IgD-negative memory B cell (primary cell): ENCODE measurements around the gene LRRC39. TPM values are rescaled to one million over a fixed set of nuclear protein-coding genes. Genes with fewer than 3 reads are reported as not detected.

ENCODE experiments used
- H3K27ac Mint-ChIP-seq, 3 donors: one replicate each; pipeline ENCODE4 v1.8.0; 2020 to 2022; ENCODE audit warnings: mild to moderate bottlenecking in 3 of 3, mixed read lengths in 3 of 3, moderate library complexity in 1 of 3
- H3K27me3 Mint-ChIP-seq: one replicate; pipeline ENCODE4 v1.8.0; 2021; ENCODE audit warnings: mixed read lengths
- H3K36me3 Mint-ChIP-seq: one replicate; pipeline ENCODE4 v1.8.0; 2020; ENCODE audit warnings: mild to moderate bottlenecking, mixed read lengths
- H3K4me1 Mint-ChIP-seq, 3 donors: one replicate each; pipeline ENCODE4 v1.8.0; 2020 to 2022; ENCODE audit warnings: mixed read lengths in 3 of 3, mild to moderate bottlenecking in 1 of 3
- H3K4me3 Mint-ChIP-seq, 4 donors: one replicate each; pipeline ENCODE4 v1.8.0; 2020 to 2022; ENCODE audit warnings: mild to moderate bottlenecking in 4 of 4, mixed read lengths in 4 of 4, moderate library complexity in 3 of 4
- H3K9me3 Mint-ChIP-seq, 3 donors: one replicate each; pipeline ENCODE4 v1.8.0; 2020 to 2021; ENCODE audit warnings: mixed read lengths in 3 of 3, mild to moderate bottlenecking in 1 of 3
- polyA plus RNA-seq: library from polyadenylated mRNA; unstranded; fragments of 300-500 nt; fragmentation: Illumina TruSeq; gene quantifications from one replicate; pipeline ENCODE4 v1.2.3, GENCODE V29; 2021

LRRC39 gene
- polyA plus RNA-seq, 1 donor from 2014 or later, result not detected

GRCh38 chr1:100177295-100178041 lies 588 bp downstream of the LRRC39 start:
- Mint-ChIP-seq H3K4me1 (no peaks in the 10 kb centered on the region), H3K4me3 (no peak overlapping the region), H3K27ac (no peak overlapping the region), H3K27me3 (no peaks in the 10 kb centered on the region), H3K9me3 (no peaks in the 10 kb centered on the region), H3K36me3 (peaks cover 3% of the 10 kb centered on the region)

GRCh38 chr1:100168051-100168450 lies 10.0 kb downstream of the LRRC39 start:
- H3K4me1 Mint-ChIP-seq, result no peaks in the 10 kb centered on the region
- H3K27me3 Mint-ChIP-seq, result no peaks in the 10 kb centered on the region
- H3K36me3 Mint-ChIP-seq, result no peaks in the 10 kb centered on the region
- no peaks in the 10 kb centered on the region for H3K9me3 Mint-ChIP-seq
- no peak overlapping the region for H3K27ac Mint-ChIP-seq
- no peak overlapping the region for H3K4me3 Mint-ChIP-seq

DNA sequence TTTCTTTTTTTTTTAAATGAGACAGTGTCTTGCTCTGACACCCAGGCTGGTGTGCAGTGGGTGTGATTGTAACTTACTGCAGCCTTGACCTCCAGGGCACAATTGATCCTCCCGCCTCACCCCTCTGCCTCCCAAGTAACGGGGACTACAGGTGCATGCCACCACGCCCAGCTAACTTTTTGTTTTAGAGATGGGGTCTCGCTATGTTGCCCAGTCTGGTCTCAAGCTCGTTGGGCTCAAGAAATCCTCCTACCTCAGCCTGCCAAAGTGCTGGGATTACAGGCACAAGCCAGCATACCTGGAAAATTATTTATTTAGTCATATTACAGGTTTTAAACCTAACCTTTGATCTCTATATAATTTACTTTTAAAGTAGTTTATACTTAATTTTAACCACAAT lies 13.4 kb downstream of the LRRC39 start:
- no peaks in the 10 kb centered on the region for H3K4me1 Mint-ChIP-seq
- H3K9me3 Mint-ChIP-seq, result no peaks in the 10 kb centered on the region
- no peak overlapping the region for H3K4me3 Mint-ChIP-seq
- H3K36me3 Mint-ChIP-seq, result peaks cover 1% of the 10 kb centered on the region
- H3K27ac Mint-ChIP-seq, result no peak overlapping the region
- no peaks in the 10 kb centered on the region for H3K27me3 Mint-ChIP-seq

DNA sequence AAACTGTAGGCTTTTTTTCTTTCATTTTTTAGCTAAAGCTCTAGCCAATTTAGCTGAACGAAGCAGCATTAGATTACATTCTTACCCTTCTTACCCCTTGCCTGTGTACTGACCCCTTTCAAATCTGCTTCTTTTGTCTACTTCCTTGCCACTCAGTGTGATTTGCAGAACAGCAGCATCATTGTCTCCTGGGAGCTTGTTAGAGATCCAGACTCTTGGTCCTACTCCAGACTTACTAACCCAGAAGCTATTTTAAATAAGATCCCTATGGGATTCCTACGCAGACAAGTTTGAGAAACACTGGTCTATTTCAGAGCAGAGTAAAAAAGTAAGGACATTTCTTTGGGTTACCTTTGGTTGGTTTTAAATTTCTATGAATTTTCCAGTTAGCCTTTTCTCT lies 13.8 kb downstream of the LRRC39 start:
- H3K27ac Mint-ChIP-seq, result no peak overlapping the region
- no peaks in the 10 kb centered on the region for H3K4me1 Mint-ChIP-seq
- no peaks in the 10 kb centered on the region for H3K9me3 Mint-ChIP-seq
- H3K4me3 Mint-ChIP-seq, result no peak overlapping the region
- no peaks in the 10 kb centered on the region for H3K27me3 Mint-ChIP-seq
- peaks cover 1% of the 10 kb centered on the region for H3K36me3 Mint-ChIP-seq

GRCh38 chr1:100162881-100163280 lies 15.2 kb downstream of the LRRC39 start:
- H3K9me3 Mint-ChIP-seq, result no peaks in the 10 kb centered on the region
- no peaks in the 10 kb centered on the region for H3K4me1 Mint-ChIP-seq
- no peak overlapping the region for H3K27ac Mint-ChIP-seq
- H3K27me3 Mint-ChIP-seq, result no peaks in the 10 kb centered on the region
- no peak overlapping the region for H3K4me3 Mint-ChIP-seq
- H3K36me3 Mint-ChIP-seq, result peaks cover 1% of the 10 kb centered on the region

DNA sequence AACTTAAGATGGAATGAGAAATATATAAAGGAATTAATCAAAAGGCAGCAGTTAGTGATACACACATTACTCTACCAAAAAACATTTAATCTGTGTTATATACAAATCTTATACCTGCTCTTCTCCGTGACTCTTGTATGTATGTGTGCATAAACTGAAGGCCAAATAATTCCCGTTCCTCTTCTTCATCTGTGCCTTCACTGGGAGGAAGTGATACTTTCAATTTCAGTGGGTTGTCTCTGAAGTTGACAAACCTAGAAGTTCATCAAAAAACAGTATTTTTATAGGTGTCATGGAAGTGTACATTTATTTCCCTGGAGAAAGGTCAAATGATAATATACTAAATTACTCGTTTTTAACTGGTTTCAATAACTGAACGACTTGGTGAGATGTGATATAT lies 25.8 kb downstream of the LRRC39 start:
- Mint-ChIP-seq H3K27me3 (no peaks in the 10 kb centered on the region), H3K4me3 (no peak overlapping the region), H3K4me1 (peaks cover 9 to 13% (median 12%) of the 10 kb centered on the region in 3 donors), H3K36me3 (peaks cover 3% of the 10 kb centered on the region), H3K27ac (peak overlapping the region in 2 of 3 donors; percentile 1 to 6), H3K9me3 (no peaks in the 10 kb centered on the region)

- H3K9me3 Mint-ChIP-seq, result no peaks in the 10 kb centered on the region
- H3K4me3 Mint-ChIP-seq, result no peak overlapping the region
- H3K4me1 Mint-ChIP-seq, result peaks cover 9 to 13% (median 12%) of the 10 kb centered on the region in 3 donors
- H3K27ac Mint-ChIP-seq, result peak overlapping the region in 2 of 3 donors; percentile 1 to 6
- peaks cover 3% of the 10 kb centered on the region for H3K36me3 Mint-ChIP-seq
- H3K27me3 Mint-ChIP-seq, result no peaks in the 10 kb centered on the region
These were observed 26.4 kb downstream of the LRRC39 start for GRCh38 chr1:100151679-100152078.

DNA sequence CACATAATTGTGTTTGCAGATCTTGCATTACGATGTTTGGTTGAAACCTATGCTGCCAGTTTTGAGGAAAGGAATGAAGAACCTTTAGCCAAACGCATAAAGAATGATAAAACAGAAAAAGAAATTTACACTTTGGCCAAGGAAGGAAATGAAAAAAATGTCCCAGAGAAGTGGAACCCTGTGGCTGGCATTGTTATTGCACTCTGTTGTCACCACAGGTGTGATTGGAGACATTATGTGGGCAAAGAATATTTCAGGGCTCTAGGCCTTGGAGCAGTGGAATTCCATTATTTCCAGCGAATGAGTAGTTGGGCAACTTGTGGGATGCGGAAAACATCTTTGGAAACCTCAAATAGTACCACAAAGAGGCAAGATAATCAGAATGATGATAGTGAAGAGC lies 30.2 kb downstream of the LRRC39 start:
- H3K27me3 Mint-ChIP-seq, result no peaks in the 10 kb centered on the region
- H3K4me1 Mint-ChIP-seq, result peaks cover 9 to 13% (median 12%) of the 10 kb centered on the region in 3 donors
- H3K4me3 Mint-ChIP-seq, result no peak overlapping the region
- peaks cover 8% of the 10 kb centered on the region for H3K36me3 Mint-ChIP-seq
- peak overlapping the region in 1 of 3 donors; percentile 64 for H3K27ac Mint-ChIP-seq
- no peaks in the 10 kb centered on the region for H3K9me3 Mint-ChIP-seq

GRCh38 chr1:100146958-100147357 lies 31.1 kb downstream of the LRRC39 start:
- H3K27me3 Mint-ChIP-seq, result no peaks in the 10 kb centered on the region
- H3K4me3 Mint-ChIP-seq, result no peak overlapping the region
- H3K9me3 Mint-ChIP-seq, result no peaks in the 10 kb centered on the region
- H3K4me1 Mint-ChIP-seq, result peaks cover 4 to 7% (median 6%) of the 10 kb centered on the region in 3 donors
- H3K27ac Mint-ChIP-seq, result no peak overlapping the region
- H3K36me3 Mint-ChIP-seq, result peaks cover 8% of the 10 kb centered on the region

- no peaks in the 10 kb centered on the region for H3K4me1 Mint-ChIP-seq
- H3K4me3 Mint-ChIP-seq, result no peak overlapping the region
- no peaks in the 10 kb centered on the region for H3K27me3 Mint-ChIP-seq
- no peak overlapping the region for H3K27ac Mint-ChIP-seq
- H3K9me3 Mint-ChIP-seq, result no peaks in the 10 kb centered on the region
- peaks cover 5% of the 10 kb centered on the region for H3K36me3 Mint-ChIP-seq
These were observed 32.9 kb downstream of the LRRC39 start for GRCh38 chr1:100145116-100145515.

- no peak overlapping the region for H3K4me3 Mint-ChIP-seq
- H3K27ac Mint-ChIP-seq, result no peak overlapping the region
These were observed 35.7 kb downstream of the LRRC39 start for GRCh38 chr1:100142343-100142742.

DNA sequence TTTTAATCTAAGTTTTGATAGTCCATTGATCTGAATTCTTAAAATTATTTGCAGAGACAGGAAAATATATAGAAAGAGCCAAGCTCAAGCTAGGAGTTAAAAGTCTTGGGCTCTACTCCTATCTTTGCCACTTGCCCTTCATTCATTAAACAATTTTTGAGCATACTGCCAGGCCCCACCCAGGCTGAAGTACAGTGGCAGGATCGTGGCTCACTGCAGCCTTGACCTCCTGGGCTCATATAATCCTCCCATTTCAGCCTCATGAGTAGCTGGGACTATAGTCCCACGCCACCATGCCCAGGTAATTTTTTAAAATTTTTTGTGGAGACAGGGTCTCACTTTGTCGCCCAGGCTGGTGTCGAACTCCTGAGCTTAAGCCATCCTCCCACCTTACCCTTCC lies 36.9 kb downstream of the LRRC39 start:
- Mint-ChIP-seq H3K36me3 (peaks cover 8% of the 10 kb centered on the region), H3K27me3 (no peaks in the 10 kb centered on the region), H3K4me1 (no peaks in the 10 kb centered on the region), H3K4me3 (no peak overlapping the region), H3K9me3 (no peaks in the 10 kb centered on the region), H3K27ac (no peak overlapping the region)

More at GRCh38 chr1:100142343-100142742, 35.7 kb downstream of the LRRC39 start:
- Mint-ChIP-seq H3K4me1 (no peaks in the 10 kb centered on the region), H3K9me3 (no peaks in the 10 kb centered on the region), H3K36me3 (peaks cover 8% of the 10 kb centered on the region), H3K27me3 (no peaks in the 10 kb centered on the region)

DNA sequence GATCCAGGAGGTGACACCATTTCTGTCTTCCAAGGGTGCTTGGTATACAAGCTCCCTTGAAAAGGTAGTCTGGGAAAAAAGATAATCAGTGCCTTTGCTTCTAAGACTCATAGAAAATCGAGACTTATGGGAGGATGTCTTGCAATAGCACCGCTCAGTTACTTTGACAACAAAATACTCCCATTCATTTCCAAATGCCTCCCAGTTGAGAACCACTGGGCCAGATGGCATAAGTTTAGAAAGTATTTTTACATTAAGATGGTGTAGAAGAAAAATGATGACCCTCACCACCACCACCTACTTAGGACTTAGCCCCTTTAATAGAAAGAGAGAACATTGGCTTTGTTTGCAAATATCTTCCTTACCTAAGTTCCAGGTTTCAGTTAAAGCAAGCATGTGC lies 40.5 kb downstream of the LRRC39 start:
- Mint-ChIP-seq H3K27ac (no peak overlapping the region), H3K9me3 (no peaks in the 10 kb centered on the region), H3K27me3 (no peaks in the 10 kb centered on the region), H3K4me1 (peaks cover 9 to 18% (median 14%) of the 10 kb centered on the region in 3 donors), H3K36me3 (peaks cover 3% of the 10 kb centered on the region), H3K4me3 (peak overlapping the region in 1 of 4 donors; percentile 7)

GRCh38 chr1:100134872-100135271 lies 43.2 kb downstream of the LRRC39 start:
- Mint-ChIP-seq H3K27me3 (no peaks in the 10 kb centered on the region), H3K36me3 (peaks cover 3% of the 10 kb centered on the region), H3K4me3 (peak overlapping the region in 2 of 4 donors; percentile 43 to 61), H3K9me3 (no peaks in the 10 kb centered on the region), H3K4me1 (peaks cover 21 to 28% (median 23%) of the 10 kb centered on the region in 3 donors), H3K27ac (no peak overlapping the region)

- H3K4me1 Mint-ChIP-seq, result peaks cover 23 to 30% (median 23%) of the 10 kb centered on the region in 3 donors
- no peaks in the 10 kb centered on the region for H3K9me3 Mint-ChIP-seq
- H3K27ac Mint-ChIP-seq, result peak within 1 kb of the TSS; percentile 83 to 96 (median 95)
- H3K4me3 Mint-ChIP-seq, result peak within 1 kb of the TSS; percentile 96 to 99 (median 98)
- no peaks in the 10 kb centered on the region for H3K27me3 Mint-ChIP-seq
- H3K36me3 Mint-ChIP-seq, result no peaks in the 10 kb centered on the region
These were observed 45.2 kb downstream of the LRRC39 start, which contains the start of the genes SASS6 and TRMT13 for GRCh38 chr1:100132566-100133477. SASS6 (minus strand) TSS chr1:100132930; CDS start chr1:100132814, 116 bp downstream. TRMT13 (plus strand) TSS chr1:100133163; CDS start chr1:100133169, 6 bp downstream.
